Activated CD8-positive, alpha-beta T cell treated with anti-CD3 and anti-CD28 coated beads for 36 hours (primary cell): Measurements from ENCODE around the gene SLC25A11. TPM values are rescaled to one million over a fixed set of nuclear protein-coding genes. Genes with fewer than 3 reads are reported as not detected.

Source experiments
- ATAC-seq: fragments of 200-7000 bp; cut with Tn5 transposase; one replicate; pipeline ENCODE4 v1.10.0; 2021; ENCODE audit warnings: mild to moderate bottlenecking, moderate library complexity
- CTCF ChIA-PET: fragments of 350-600 bp; sonication (Branson Sonifier 250); formaldehyde crosslinking; loops from one replicate; lab custom pipeline; 2021; ENCODE audit warnings: antibody characterized with exemption; lab: Charles Lee
- POLR2A ChIA-PET: fragments of 350-600 bp; sonication (Branson Sonifier 250); formaldehyde crosslinking; loops from one replicate; lab custom pipeline; 2021; ENCODE audit warnings: antibody characterized with exemption; lab: Charles Lee
- DNase-seq: peaks from one replicate; pipeline ENCODE4 v3.0.0-alpha.2; 2020
- H3K27ac Mint-ChIP-seq: one replicate; pipeline ENCODE4 v1.8.0; 2021; ENCODE audit warnings: mild to moderate bottlenecking, mixed read lengths
- H3K27me3 Mint-ChIP-seq: one replicate; pipeline ENCODE4 v1.8.0; 2021; ENCODE audit warnings: mixed read lengths
- H3K36me3 Mint-ChIP-seq: one replicate; pipeline ENCODE4 v1.8.0; 2021; ENCODE audit warnings: low read depth, mixed read lengths
- H3K4me1 Mint-ChIP-seq: one replicate; pipeline ENCODE4 v1.8.0; 2021; ENCODE audit warnings: low read depth, mixed read lengths
- H3K4me3 Mint-ChIP-seq: one replicate; pipeline ENCODE4 v1.8.0; 2021; ENCODE audit warnings: mild to moderate bottlenecking, moderate library complexity, mixed read lengths
- H3K9me3 Mint-ChIP-seq: one replicate; pipeline ENCODE4 v1.8.0; 2021; ENCODE audit warnings: mixed read lengths
- intact Hi-C: fragments of 100-400 bp; cut with micrococcal nuclease; formaldehyde crosslinking; loops from one replicate; pipeline ENCODE4 v1.10.0; 2022
- total RNA-seq, 2 experiments: library from RNA; stranded (reverse); gene quantifications; one replicate each; pipeline ENCODE4 v1.2.3, GENCODE V29; 2021
- TF ChIP-seq, protein P1 (sequence below): fragments of 200-600 bp; IDR thresholded peaks from one replicate; pipeline ENCODE4 v1.8.0; 2022; ENCODE audit warnings: antibody characterized with exemption, mild to moderate bottlenecking

SLC25A11 gene
- total RNA-seq, 2 experiments from 2014 or later = 80.8 to 87.0 TPM

- H3K4me1 Mint-ChIP-seq = peaks cover 44% of the 10 kb centered on the region
- TF ChIP-seq, protein P1, sequence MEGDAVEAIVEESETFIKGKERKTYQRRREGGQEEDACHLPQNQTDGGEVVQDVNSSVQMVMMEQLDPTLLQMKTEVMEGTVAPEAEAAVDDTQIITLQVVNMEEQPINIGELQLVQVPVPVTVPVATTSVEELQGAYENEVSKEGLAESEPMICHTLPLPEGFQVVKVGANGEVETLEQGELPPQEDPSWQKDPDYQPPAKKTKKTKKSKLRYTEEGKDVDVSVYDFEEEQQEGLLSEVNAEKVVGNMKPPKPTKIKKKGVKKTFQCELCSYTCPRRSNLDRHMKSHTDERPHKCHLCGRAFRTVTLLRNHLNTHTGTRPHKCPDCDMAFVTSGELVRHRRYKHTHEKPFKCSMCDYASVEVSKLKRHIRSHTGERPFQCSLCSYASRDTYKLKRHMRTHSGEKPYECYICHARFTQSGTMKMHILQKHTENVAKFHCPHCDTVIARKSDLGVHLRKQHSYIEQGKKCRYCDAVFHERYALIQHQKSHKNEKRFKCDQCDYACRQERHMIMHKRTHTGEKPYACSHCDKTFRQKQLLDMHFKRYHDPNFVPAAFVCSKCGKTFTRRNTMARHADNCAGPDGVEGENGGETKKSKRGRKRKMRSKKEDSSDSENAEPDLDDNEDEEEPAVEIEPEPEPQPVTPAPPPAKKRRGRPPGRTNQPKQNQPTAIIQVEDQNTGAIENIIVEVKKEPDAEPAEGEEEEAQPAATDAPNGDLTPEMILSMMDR = no peak
- DNase-seq (no peak), ATAC-seq (no peak)
- H3K4me3 Mint-ChIP-seq = peak overlapping the region; percentile 97
- H3K36me3 Mint-ChIP-seq = peaks cover 58% of the 10 kb centered on the region
- peak overlapping the region; percentile 14 for H3K27ac Mint-ChIP-seq
- CTCF ChIA-PET = interaction anchor here (0.8 to 1.9 kb wide), 2 partner anchors 25 to 124 kb away, joined by 3 to 4 read pairs; no protein-coding TSS in a partner anchor
- POLR2A ChIA-PET = interaction anchor here (0.6 to 5.8 kb wide), 8 partner anchors 8 to 140 kb away, joined by 3 to 52 read pairs (median 6); partner anchors contain the start of genes PFN1 and ZFP3
- no peaks in the 10 kb centered on the region for H3K9me3 Mint-ChIP-seq
- intact Hi-C loops = no loop called here
- H3K27me3 Mint-ChIP-seq = no peaks in the 10 kb centered on the region
Observed at GRCh38 chr17:4937553-4937952, 2.3 kb downstream of the SLC25A11 start.

GRCh38 chr17:4936436-4936835 is 3.4 kb downstream of the SLC25A11 start:
- H3K36me3 Mint-ChIP-seq = peaks cover 48% of the 10 kb centered on the region
- H3K4me1 Mint-ChIP-seq = peaks cover 34% of the 10 kb centered on the region
- H3K4me3 Mint-ChIP-seq = no peak overlapping the region
- TF ChIP-seq, protein P1 = no peak
- DNase-seq (no peak), ATAC-seq (no peak)
- POLR2A ChIA-PET = interaction anchor here (0.8 to 5.8 kb wide), 8 partner anchors 9 to 142 kb away, joined by 3 to 19 read pairs (median 4); partner anchors contain the start of gene ZFP3
- peak overlapping the region; percentile 25 for H3K27ac Mint-ChIP-seq
- no peaks in the 10 kb centered on the region for H3K9me3 Mint-ChIP-seq
- no peaks in the 10 kb centered on the region for H3K27me3 Mint-ChIP-seq
- CTCF ChIA-PET = interaction anchor here (1.2 kb wide), 1 partner anchor 27 kb away, joined by 3 read pairs; no protein-coding TSS in a partner anchor
- intact Hi-C loops = no loop called here

- ATAC-seq (no peak), DNase-seq (no peak)
- no peaks in the 10 kb centered on the region for H3K27me3 Mint-ChIP-seq
- ChIA-PET CTCF (interaction anchor here (1.4 kb wide), 1 partner anchor 12 kb away, joined by 3 read pairs; no protein-coding TSS in a partner anchor), POLR2A (interaction anchor here (1.5 to 5.8 kb wide), 3 partner anchors 10 to 16 kb away, joined by 5 to 19 read pairs (median 9); no protein-coding TSS in a partner anchor)
- H3K9me3 Mint-ChIP-seq = no peaks in the 10 kb centered on the region
- intact Hi-C loops = no loop called here
- no peak overlapping the region for H3K4me3 Mint-ChIP-seq
- TF ChIP-seq, protein P1 = no peak
- peaks cover 46% of the 10 kb centered on the region for H3K36me3 Mint-ChIP-seq
- H3K4me1 Mint-ChIP-seq = peaks cover 33% of the 10 kb centered on the region
- H3K27ac Mint-ChIP-seq = no peak overlapping the region
Observed at GRCh38 chr17:4935650-4936049, 4.2 kb downstream of the SLC25A11 start.

DNA sequence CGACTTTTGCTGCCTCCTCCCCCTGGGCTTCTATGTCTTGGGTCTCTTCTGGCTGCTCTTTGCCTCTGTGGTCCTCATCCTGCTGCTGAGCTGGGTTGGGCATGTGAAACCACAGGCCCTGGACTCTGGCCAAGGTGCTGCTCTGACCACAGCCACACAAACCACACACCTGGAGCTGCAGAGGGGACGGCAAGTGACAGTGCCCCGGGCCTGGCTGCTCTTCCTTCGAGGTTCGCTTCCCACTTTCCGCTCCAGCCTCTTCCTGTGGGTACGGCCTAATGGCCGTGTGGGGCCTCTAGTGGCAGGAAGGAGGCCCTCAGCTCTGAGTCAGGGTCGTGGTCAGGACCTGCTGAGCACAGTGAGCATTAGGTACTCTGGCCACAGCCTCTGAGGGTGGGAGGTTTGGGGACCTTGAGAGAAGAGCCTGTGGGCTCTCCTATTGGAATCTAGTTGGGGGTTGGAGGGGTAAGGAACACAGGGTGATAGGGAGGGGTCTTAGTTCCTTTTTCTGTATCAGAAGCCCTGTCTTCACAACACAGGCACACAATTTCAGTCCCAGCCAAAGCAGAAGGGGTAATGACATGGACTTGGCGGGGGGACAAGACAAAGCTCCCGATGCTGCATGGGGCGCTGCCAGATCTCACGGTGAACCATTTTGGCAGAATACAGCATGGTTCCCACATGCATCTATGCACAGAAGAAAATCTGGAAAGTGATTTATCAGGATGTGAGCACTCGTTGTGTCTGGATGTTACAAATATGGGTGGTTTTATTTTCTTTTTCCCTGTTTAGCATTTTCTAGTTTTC is 5.5 kb downstream of the SLC25A11 start:
- intact Hi-C loops = no loop called here
- TF ChIP-seq, protein P1 = peak; percentile 24
- Mint-ChIP-seq H3K27ac (no peak overlapping the region), H3K4me1 (peaks cover 33% of the 10 kb centered on the region), H3K4me3 (no peak overlapping the region), H3K36me3 (peaks cover 41% of the 10 kb centered on the region), H3K27me3 (no peaks in the 10 kb centered on the region), H3K9me3 (no peaks in the 10 kb centered on the region)
- ChIA-PET CTCF (interaction anchor here (1.3 to 1.4 kb wide), 3 partner anchors 11 to 31 kb away, joined by 3 to 6 read pairs (median 6); partner anchors contain the start of gene CHRNE), POLR2A (interaction anchor here (1.1 to 1.6 kb wide), 4 partner anchors 8 to 33 kb away, joined by 3 to 5 read pairs (median 4); partner anchors contain the start of genes PFN1 and SPAG7)
- ATAC-seq (peak; percentile 48), DNase-seq (peak; percentile 38)
